Upper lobe of left lung (tissue), 6 donors: ENCODE data around the gene PKMYT1. TPM values are rescaled to one million over a fixed set of nuclear protein-coding genes. Genes with fewer than 3 reads are reported as not detected.

Experiments used
- ATAC-seq, 2 donors: fragments of 200-7000 bp; cut with Tn5 transposase; one replicate each; pipeline ENCODE4 v1.9.1; 2022; ENCODE audit warnings: mild to moderate bottlenecking in 2 of 2, moderate library complexity in 2 of 2; ENCODE audit not compliant: low FRiP score in 2 of 2
- DNase-seq, 2 donors: peaks; one replicate each; pipeline ENCODE4 v3.0.0-alpha.2; 2019 to 2020
- H3K27ac ChIP-seq, 4 donors: fragments of 200-600 bp; sonication (generic); one replicate each; pipeline ENCODE4 v1.5.1; 2016 to 2019
- H3K27me3 ChIP-seq, 4 donors: fragments of 200-600 bp; sonication (generic); one replicate each; pipeline ENCODE4 v1.5.1; 2017 to 2019
- H3K36me3 ChIP-seq, 4 donors: fragments of 200-600 bp; sonication (generic); one replicate each; pipeline ENCODE4 v1.5.1; 2016 to 2019
- H3K4me1 ChIP-seq, 4 donors: fragments of 200-600 bp; sonication (generic); one replicate each; pipeline ENCODE4 v1.5.1; 2018 to 2019
- H3K4me3 ChIP-seq, 4 donors: fragments of 200-600 bp; sonication (generic); one replicate each; pipeline ENCODE4 v1.5.1; 2017 to 2019; ENCODE audit warnings: mild to moderate bottlenecking in 2 of 4, moderate library complexity in 1 of 4
- H3K9me3 ChIP-seq, 4 donors: fragments of 200-600 bp; sonication (generic); one replicate each; pipeline ENCODE4 v1.5.1; 2018 to 2019
- EP300 ChIP-seq, 4 donors: sonication (generic); formaldehyde crosslinking; IDR thresholded peaks; one replicate each; pipeline ENCODE4 v1.5.1; 2017; ENCODE audit warnings: antibody characterized with exemption in 4 of 4, control low read depth in 2 of 4
- POLR2A ChIP-seq, 4 donors: fragments of 450-650 bp; IDR thresholded peaks; one replicate each; pipeline ENCODE4 v1.5.1; 2016 to 2017; ENCODE audit warnings: antibody characterized with exemption in 4 of 4, mild to moderate bottlenecking in 2 of 4
- POLR2AphosphoS5 ChIP-seq, 2 donors: sonication (generic); formaldehyde crosslinking; IDR thresholded peaks; one replicate each; pipeline ENCODE4 v1.5.1; 2017; ENCODE audit warnings: antibody characterized with exemption in 2 of 2
- WGBS, 2 donors: methylation state at CpG; one replicate each; pipeline ENCODE4 v1.1.5; 2017 to 2018; 5-methylcytosine and 5-hydroxymethylcytosine counted together
- total RNA-seq, 6 donors: library from RNA; depleted of rRNA in 4 of 6; stranded (reverse); fragments of >200 nt in 4 of 6; gene quantifications; one replicate each; pipeline versions ENCODE4 v1.1.0 to v1.2.1, GENCODE V29; 2016 to 2021
- TF ChIP-seq, protein P1 (sequence below), 6 experiments: fragments of 450-650 bp in 4 of 6; fragments of 200-600 bp in 2 of 6; sonication (generic) in 2 of 6; IDR thresholded peaks; one replicate each; pipeline ENCODE4 v1.5.1; 2016 to 2019; ENCODE audit warnings: antibody characterized with exemption in 6 of 6
- donor health status: DM: no; HTN: no; CAD: no; lungs with moderate emphysema.
- donor health status: DM: no; HTN: yes; CAD: no; lungs with severe emphysema.

Gene PKMYT1
- total RNA-seq, 6 donors from 2014 or later, result 0.39 to 19.1 (median 5.4) TPM

DNA sequence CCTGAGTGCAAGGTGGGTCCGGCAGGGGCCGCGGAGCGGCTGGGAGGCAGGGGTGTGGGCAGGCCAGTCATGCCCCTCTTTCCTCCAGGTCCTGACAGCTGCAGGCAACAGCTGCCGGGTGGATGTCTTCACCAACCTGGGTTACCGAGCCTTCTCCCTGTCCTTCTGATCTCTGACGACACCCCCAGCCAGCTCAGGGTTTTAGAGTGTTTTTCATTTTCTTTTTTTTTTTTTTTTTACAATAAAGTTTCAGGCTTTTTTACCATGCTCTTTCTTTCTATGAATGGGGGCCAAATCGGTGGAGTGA lies 47.2 kb upstream of the PKMYT1 start:
- H3K27me3 ChIP-seq, result peaks cover 0 to 15% (median 8%) of the 10 kb centered on the region in 4 donors
- H3K9me3 ChIP-seq, result no peaks in the 10 kb centered on the region
- H3K27ac ChIP-seq, result no peak overlapping the region
- peaks cover 29 to 54% (median 44%) of the 10 kb centered on the region in 4 donors for H3K4me1 ChIP-seq
- no peak overlapping the region for H3K4me3 ChIP-seq
- H3K36me3 ChIP-seq, result peaks cover 3 to 22% (median 18%) of the 10 kb centered on the region in 4 donors
- no peak for TF ChIP-seq POLR2A (IDR thresholded peaks at IDR 0.05)
- TF ChIP-seq, protein P1, sequence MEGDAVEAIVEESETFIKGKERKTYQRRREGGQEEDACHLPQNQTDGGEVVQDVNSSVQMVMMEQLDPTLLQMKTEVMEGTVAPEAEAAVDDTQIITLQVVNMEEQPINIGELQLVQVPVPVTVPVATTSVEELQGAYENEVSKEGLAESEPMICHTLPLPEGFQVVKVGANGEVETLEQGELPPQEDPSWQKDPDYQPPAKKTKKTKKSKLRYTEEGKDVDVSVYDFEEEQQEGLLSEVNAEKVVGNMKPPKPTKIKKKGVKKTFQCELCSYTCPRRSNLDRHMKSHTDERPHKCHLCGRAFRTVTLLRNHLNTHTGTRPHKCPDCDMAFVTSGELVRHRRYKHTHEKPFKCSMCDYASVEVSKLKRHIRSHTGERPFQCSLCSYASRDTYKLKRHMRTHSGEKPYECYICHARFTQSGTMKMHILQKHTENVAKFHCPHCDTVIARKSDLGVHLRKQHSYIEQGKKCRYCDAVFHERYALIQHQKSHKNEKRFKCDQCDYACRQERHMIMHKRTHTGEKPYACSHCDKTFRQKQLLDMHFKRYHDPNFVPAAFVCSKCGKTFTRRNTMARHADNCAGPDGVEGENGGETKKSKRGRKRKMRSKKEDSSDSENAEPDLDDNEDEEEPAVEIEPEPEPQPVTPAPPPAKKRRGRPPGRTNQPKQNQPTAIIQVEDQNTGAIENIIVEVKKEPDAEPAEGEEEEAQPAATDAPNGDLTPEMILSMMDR (IDR thresholded peaks at IDR 0.05), result no peak
- no peak for TF ChIP-seq EP300 (IDR thresholded peaks at IDR 0.05)
- no peak for TF ChIP-seq POLR2AphosphoS5 (IDR thresholded peaks at IDR 0.05)
- 92 to 93% methylated on average over 4 to 8 of the region's 8 CpGs for WGBS, 2 donors
- ATAC-seq (no peak), DNase-seq (no peak)

GRCh38 chr16:3026609-3027488 lies 46.6 kb upstream of the PKMYT1 start:
- Histone ChIP-seq H3K36me3 (peaks cover 3 to 22% (median 19%) of the 10 kb centered on the region in 4 donors), H3K4me1 (peaks cover 34 to 60% (median 50%) of the 10 kb centered on the region in 4 donors), H3K27me3 (peaks cover 0 to 15% (median 8%) of the 10 kb centered on the region in 4 donors), H3K27ac (no peak overlapping the region), H3K9me3 (no peaks in the 10 kb centered on the region), H3K4me3 (no peak overlapping the region)
- ATAC-seq (no peak), DNase-seq (peak in 1 of 2 donors; percentile 77)
- 94 to 96% methylated on average over 18 to 23 of the region's 24 CpGs for WGBS, 2 donors
- TF ChIP-seq, protein P1 (IDR thresholded peaks at IDR 0.05), result no peak
- no peak for TF ChIP-seq POLR2A (IDR thresholded peaks at IDR 0.05)
- TF ChIP-seq EP300 (IDR thresholded peaks at IDR 0.05), result no peak
- TF ChIP-seq POLR2AphosphoS5 (IDR thresholded peaks at IDR 0.05), result no peak

DNA sequence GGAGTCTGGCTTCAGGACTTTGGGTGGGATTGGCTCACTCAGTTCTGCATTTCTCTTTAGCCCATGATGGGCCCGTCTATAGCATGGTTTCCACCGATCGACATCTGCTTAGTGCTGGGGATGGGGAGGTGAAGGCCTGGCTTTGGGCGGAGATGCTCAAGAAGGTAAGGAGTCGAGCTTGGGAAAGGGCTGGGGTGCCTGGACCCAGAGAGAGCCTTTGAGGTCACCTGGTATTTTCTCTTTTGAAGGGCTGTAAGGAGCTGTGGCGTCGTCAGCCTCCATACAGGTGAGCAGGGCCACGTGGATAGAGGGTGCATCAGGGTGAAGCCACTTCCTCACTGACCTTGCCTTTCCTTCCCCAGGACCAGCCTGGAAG lies 45.7 kb upstream of the PKMYT1 start:
- ATAC-seq, result no peak
- Histone ChIP-seq H3K36me3 (peaks cover 3 to 23% (median 20%) of the 10 kb centered on the region in 4 donors), H3K9me3 (no peaks in the 10 kb centered on the region), H3K27ac (no peak overlapping the region), H3K4me1 (peaks cover 39 to 69% (median 54%) of the 10 kb centered on the region in 4 donors), H3K4me3 (no peak overlapping the region), H3K27me3 (peaks cover 0 to 15% (median 6%) of the 10 kb centered on the region in 4 donors)
- no peak for TF ChIP-seq POLR2AphosphoS5 (IDR thresholded peaks at IDR 0.05)
- TF ChIP-seq EP300 (IDR thresholded peaks at IDR 0.05), result no peak
- TF ChIP-seq, protein P1 (IDR thresholded peaks at IDR 0.05), result no peak
- no peak for TF ChIP-seq POLR2A (IDR thresholded peaks at IDR 0.05)
- WGBS, 2 donors, result 90 to 95% methylated on average over 8 of the region's 8 CpGs
- no peak for DNase-seq

- ATAC-seq (no peak), DNase-seq (no peak)
- Histone ChIP-seq H3K9me3 (no peaks in the 10 kb centered on the region), H3K27me3 (peaks cover 0 to 12% (median 5%) of the 10 kb centered on the region in 4 donors), H3K4me1 (peaks cover 39 to 75% (median 59%) of the 10 kb centered on the region in 4 donors), H3K27ac (no peak overlapping the region), H3K4me3 (no peak overlapping the region), H3K36me3 (peaks cover 3 to 23% (median 20%) of the 10 kb centered on the region in 4 donors)
- no peak for TF ChIP-seq POLR2AphosphoS5 (IDR thresholded peaks at IDR 0.05)
- TF ChIP-seq, protein P1 (IDR thresholded peaks at IDR 0.05), result no peak
- TF ChIP-seq EP300 (IDR thresholded peaks at IDR 0.05), result no peak
- TF ChIP-seq POLR2A (IDR thresholded peaks at IDR 0.05), result no peak
- 95 to 96% methylated on average over 17 to 18 of the region's 18 CpGs for WGBS, 2 donors
Measured at GRCh38 chr16:3025032-3026002, 45.1 kb upstream of the PKMYT1 start.
